ENCODE results near the gene SLC39A5. TPM values are rescaled to one million over a fixed set of nuclear protein-coding genes. Genes with fewer than 3 reads are reported as not detected.
"Not testable (repeated sequence)": the region's sequence is repeated elsewhere in the genome, so short reads cannot be mapped to it uniquely, and the experiment has no call there.

The SLC39A5 gene
- total RNA-seq, 1 donor from 2014 or later = not detected

DNA sequence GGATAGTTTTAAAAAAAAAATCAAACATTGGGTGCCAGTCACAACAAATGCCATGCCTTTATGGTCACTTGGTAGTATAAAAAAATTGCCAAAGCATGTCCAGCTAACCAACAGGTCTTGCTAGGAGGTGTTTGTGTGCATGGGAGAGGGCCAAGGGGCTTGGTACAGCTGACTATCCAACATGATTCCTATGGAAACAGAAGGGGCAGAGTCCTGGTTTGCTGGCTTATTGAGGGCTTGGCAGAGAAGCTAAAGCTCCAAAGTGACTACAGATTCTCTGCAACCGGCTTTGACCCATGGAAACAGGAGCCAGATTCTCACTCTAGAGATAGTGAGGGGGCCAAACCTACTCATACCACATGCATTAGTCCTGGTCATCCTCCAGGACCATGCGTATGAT is 42.6 kb downstream of the SLC39A5 start:
- not testable (repeated sequence) for DNase-seq (ENCODE audit: low read depth, low spot score)

- DNase-seq (ENCODE audit: low read depth, low spot score) = no peak
Observed at GRCh38 chr12:56274299-56274698, 44.4 kb downstream of the SLC39A5 start.

DNA sequence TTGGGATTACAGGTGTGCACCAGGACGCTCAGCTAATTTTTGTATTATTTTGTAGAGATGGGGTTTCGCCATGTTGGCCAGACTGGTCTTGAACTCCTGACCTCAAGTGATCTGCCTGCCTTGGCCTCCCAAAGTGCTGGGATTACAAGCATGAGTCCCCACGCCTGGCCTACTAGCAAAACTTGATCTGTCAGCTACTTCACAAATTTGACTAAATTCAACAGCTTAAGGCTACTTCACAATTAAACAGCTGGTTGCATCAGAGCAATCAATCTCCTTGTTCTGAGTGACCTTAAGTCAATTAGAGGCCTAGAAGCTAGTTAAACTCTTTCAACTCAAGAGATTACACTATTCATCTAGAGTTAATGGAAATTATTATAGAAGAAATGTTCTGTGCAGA is 49.1 kb downstream of the SLC39A5 start:
- no peak for DNase-seq (ENCODE audit: low read depth, low spot score)

- DNase-seq (ENCODE audit: low read depth, low spot score) = no peak
Observed at GRCh38 chr12:56280849-56281248, 51.0 kb downstream of the SLC39A5 start.

DNA sequence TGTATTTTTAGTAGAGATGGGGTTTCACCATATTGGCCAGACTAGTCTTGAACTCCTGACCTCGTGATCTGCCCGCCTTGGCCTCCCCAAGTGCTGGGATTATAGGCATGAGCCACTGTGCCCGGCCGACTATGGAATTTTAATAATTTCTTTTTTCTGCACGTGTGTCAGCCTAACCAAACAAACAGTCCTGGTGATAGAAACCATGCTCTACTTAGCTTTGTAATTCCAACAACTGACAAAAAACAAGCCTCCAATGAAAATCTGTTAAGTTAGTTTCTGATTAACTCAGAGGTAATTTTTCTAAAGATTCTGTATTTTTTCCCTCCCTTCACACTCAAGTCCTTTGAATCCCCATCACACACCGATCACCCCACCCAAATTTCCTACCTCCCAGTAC is 52.2 kb downstream of the SLC39A5 start:
- no peak for DNase-seq (ENCODE audit: low read depth, low spot score)

DNA sequence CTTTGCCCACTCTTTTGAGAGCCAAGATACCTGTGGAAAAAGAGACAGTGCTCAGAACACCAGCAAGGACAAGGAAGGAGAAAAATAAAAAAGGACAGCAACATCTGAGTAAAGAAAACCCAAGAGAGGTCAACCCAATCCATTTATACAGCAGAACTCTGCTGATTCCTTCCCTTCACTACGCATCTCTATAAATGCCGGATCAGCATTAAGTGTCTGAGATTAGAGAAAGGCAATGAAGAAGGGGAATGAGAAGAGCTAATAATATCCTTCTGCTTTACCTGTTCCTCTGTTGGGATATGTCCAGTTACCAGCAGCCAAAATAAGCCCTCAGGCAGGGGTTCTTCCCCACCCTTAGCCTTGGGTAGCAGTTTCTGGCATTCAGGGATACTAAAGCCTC is 52.7 kb downstream of the SLC39A5 start:
- no peak for DNase-seq (ENCODE audit: low read depth, low spot score)

DNA sequence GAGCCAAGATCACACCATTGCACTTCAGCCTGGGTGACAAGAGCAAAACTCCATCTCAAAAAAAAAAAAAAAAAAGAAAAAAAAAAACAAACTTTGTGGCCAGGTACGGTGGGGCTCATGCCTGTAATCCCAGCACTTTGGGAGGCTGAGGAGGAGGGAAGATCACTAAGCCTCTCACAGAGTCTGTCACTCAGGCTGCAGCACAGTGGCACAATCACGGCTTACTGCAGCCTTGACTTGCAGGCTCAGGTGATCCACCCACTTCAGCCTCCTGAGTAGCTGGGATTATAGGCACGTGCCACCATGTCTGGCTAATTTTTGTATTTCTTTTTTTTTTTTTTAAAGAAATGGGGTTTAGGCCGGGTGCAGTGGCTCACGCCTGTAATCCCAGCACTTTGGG is 54.4 kb downstream of the SLC39A5 start:
- DNase-seq (ENCODE audit: low read depth, low spot score) = not testable (repeated sequence)

- DNase-seq (ENCODE audit: low read depth, low spot score) = no peak
Observed at GRCh38 chr12:56286044-56286830, 56.4 kb downstream of the SLC39A5 start.

Other genes with a start within 250 kb of the SLC39A5 start
- 13.8 and 23.2 TPM in 2 replicates for gene SUOX, start 232.8 kb upstream of the SLC39A5 start, total RNA-seq
- gene IKZF4, start 209.0 kb upstream of the SLC39A5 start, total RNA-seq = 0.46 and 0.86 TPM in 2 replicates
- gene RPS26, start 188.1 kb upstream of the SLC39A5 start, total RNA-seq = 94.9 and 101 TPM in 2 replicates
- gene ERBB3, start 149.9 kb upstream of the SLC39A5 start, total RNA-seq = 0.07 and 0.11 TPM in 2 replicates
- gene PA2G4, start 125.5 kb upstream of the SLC39A5 start, total RNA-seq = 240 and 266 TPM in 2 replicates
- 2,515 and 3,966 TPM in 2 replicates for gene RPL41, start 113.4 kb upstream of the SLC39A5 start, total RNA-seq
- 5.5 and 7.0 TPM in 2 replicates for gene ZC3H10, start 111.8 kb upstream of the SLC39A5 start, total RNA-seq
- gene ESYT1, start 101.8 kb upstream of the SLC39A5 start, total RNA-seq = 313 and 330 TPM in 2 replicates
- 60.6 and 81.1 TPM in 2 replicates for gene MYL6B, start 77.5 kb upstream of the SLC39A5 start, total RNA-seq
- gene MYL6, start 71.7 kb upstream of the SLC39A5 start, total RNA-seq = 2,535 and 2,553 TPM in 2 replicates
- gene SMARCC2, start 40.6 kb upstream of the SLC39A5 start, total RNA-seq = 53.2 and 70.9 TPM in 2 replicates
- 189 and 215 TPM in 2 replicates for gene RNF41, start 8.1 kb upstream of the SLC39A5 start, total RNA-seq
- 37.1 and 44.1 TPM in 2 replicates for gene NABP2, start 5.7 kb upstream of the SLC39A5 start, total RNA-seq
- gene ANKRD52, start 28.3 kb downstream of the SLC39A5 start, total RNA-seq = 13.1 and 21.4 TPM in 2 replicates
- 4.9 and 7.3 TPM in 2 replicates for gene COQ10A, start 36.9 kb downstream of the SLC39A5 start, total RNA-seq
- 151 TPM in 2 replicates for gene CS, start 70.3 kb downstream of the SLC39A5 start, total RNA-seq
- 73.1 and 82.8 TPM in 2 replicates for gene CNPY2, start 85.9 kb downstream of the SLC39A5 start, total RNA-seq
- 10.6 and 15.3 TPM in 2 replicates for gene PAN2, start 103.9 kb downstream of the SLC39A5 start, total RNA-seq
- gene IL23A, start 108.8 kb downstream of the SLC39A5 start, total RNA-seq = 0.13 TPM in 1 of 2 replicates, not detected in the other
- gene STAT2, start 130.1 kb downstream of the SLC39A5 start, total RNA-seq = 54.6 and 87.9 TPM in 2 replicates
- gene APOF, start 132.8 kb downstream of the SLC39A5 start, total RNA-seq = not detected in 2 replicates
- 14.8 and 25.3 TPM in 2 replicates for gene TIMELESS, start 219.4 kb downstream of the SLC39A5 start, total RNA-seq
- gene MIP, start 224.6 kb downstream of the SLC39A5 start, total RNA-seq = 0.07 and 0.20 TPM in 2 replicates
- gene SPRYD4, start 238.5 kb downstream of the SLC39A5 start, total RNA-seq = 1.7 and 1.8 TPM in 2 replicates